Liver (tissue), 9 donors: Measurements from ENCODE around the gene PSD4. TPM values are rescaled to one million over a fixed set of nuclear protein-coding genes. Genes with fewer than 3 reads are reported as not detected.
A peak's percentile ranks its signal among the peaks of the same experiment; 100 is the strongest.

Experiments used
- DNase-seq: peaks from one replicate; pipeline ENCODE4 v3.0.0-alpha.2; 2017; ENCODE audit warnings: low spot score
- H3K27ac ChIP-seq, 2 donors: one replicate each; pipeline ENCODE4 v1.7.0; 2013; ENCODE audit warnings: inconsistent platforms in 2 of 2, low read length in 2 of 2, control low read depth in 1 of 2, low read depth in 1 of 2, mild to moderate bottlenecking in 1 of 2
- H3K27me3 ChIP-seq, 4 donors: one replicate each; pipeline versions ENCODE4 v1.6.1 to v1.7.0; 2013; ENCODE audit warnings: low read length in 3 of 4, inconsistent platforms in 1 of 4, mild to moderate bottlenecking in 1 of 4, moderate library complexity in 1 of 4; ENCODE audit not compliant: control insufficient read depth in 4 of 4, insufficient read depth in 4 of 4
- H3K36me3 ChIP-seq, 4 donors: one replicate each; pipeline versions ENCODE4 v1.6.1 to v1.7.0; 2013; ENCODE audit warnings: low read length in 3 of 4, mild to moderate bottlenecking in 3 of 4, low read depth in 1 of 4, moderate library complexity in 1 of 4; ENCODE audit not compliant: control insufficient read depth in 4 of 4, insufficient read depth in 3 of 4
- H3K4me1 ChIP-seq, 4 donors: one replicate each; pipeline versions ENCODE4 v1.6.1 to v1.7.0; 2013; ENCODE audit warnings: low read length in 3 of 4, mild to moderate bottlenecking in 3 of 4, moderate library complexity in 1 of 4; ENCODE audit not compliant: control insufficient read depth in 4 of 4, insufficient read depth in 4 of 4
- H3K4me3 ChIP-seq, 3 donors: one replicate each; pipeline versions ENCODE4 v1.6.1 to v1.7.0; 2013; ENCODE audit warnings: low read length in 3 of 3, control low read depth in 1 of 3, low read depth in 1 of 3, mild to moderate bottlenecking in 1 of 3
- H3K9ac ChIP-seq, 2 donors: one replicate each; pipeline ENCODE4 v1.7.0; 2013; ENCODE audit warnings: low read length in 2 of 2, mild to moderate bottlenecking in 2 of 2, moderate library complexity in 2 of 2, control low read depth in 1 of 2, low read depth in 1 of 2
- H3K9me3 ChIP-seq, 4 donors: one replicate each; pipeline versions ENCODE4 v1.6.1 to v1.7.0; 2013; ENCODE audit warnings: low read length in 3 of 4; ENCODE audit not compliant: control insufficient read depth in 4 of 4
- EGR1 ChIP-seq, 2 donors: IDR thresholded peaks; 2 replicates each; pipeline ENCODE4 v1.6.1; 2016 to 2018; ENCODE audit warnings: antibody characterized with exemption in 2 of 2, low read depth in 2 of 2
- FOXA1 ChIP-seq: IDR thresholded peaks from 2 replicates; pipeline ENCODE4 v1.6.1; 2016; ENCODE audit warnings: antibody characterized with exemption
- FOXA2 ChIP-seq: IDR thresholded peaks from 2 replicates; pipeline ENCODE4 v1.6.1; 2016; ENCODE audit warnings: antibody characterized with exemption
- GABPA ChIP-seq, 2 donors: IDR thresholded peaks in 1 of 2; conservative IDR thresholded peaks in 1 of 2; 2 replicates each; pipeline ENCODE4 v1.6.1; 2016; ENCODE audit warnings: antibody characterized with exemption in 2 of 2, mild to moderate bottlenecking in 1 of 2, moderate library complexity in 1 of 2
- HNF4A ChIP-seq, 2 donors: conservative IDR thresholded peaks; 2 replicates each; pipeline ENCODE4 v1.6.1; 2016; ENCODE audit warnings: antibody characterized with exemption in 2 of 2, mild to moderate bottlenecking in 2 of 2
- HNF4G ChIP-seq: IDR thresholded peaks from 2 replicates; pipeline ENCODE4 v1.6.1; 2016; ENCODE audit warnings: antibody characterized with exemption
- JUND ChIP-seq, 2 donors: IDR thresholded peaks; 2 replicates each; pipeline ENCODE4 v1.6.1; 2016; ENCODE audit warnings: antibody characterized with exemption in 2 of 2
- NR2F2 ChIP-seq: IDR thresholded peaks from 2 replicates; pipeline ENCODE4 v1.6.1; 2016; ENCODE audit warnings: antibody characterized with exemption
- RAD21 ChIP-seq, 2 donors: IDR thresholded peaks; 2 replicates each; pipeline ENCODE4 v1.6.1; 2016; ENCODE audit warnings: antibody characterized with exemption in 2 of 2, mild to moderate bottlenecking in 2 of 2
- RXRA ChIP-seq, 2 donors: IDR thresholded peaks; 2 replicates each; pipeline ENCODE4 v1.6.1; 2017 to 2018; ENCODE audit warnings: antibody characterized with exemption in 2 of 2, mild to moderate bottlenecking in 1 of 2
- SP1 ChIP-seq: IDR thresholded peaks from 2 replicates; pipeline ENCODE4 v1.6.1; 2018; ENCODE audit warnings: antibody characterized with exemption, mild to moderate bottlenecking
- TAF1 ChIP-seq: conservative IDR thresholded peaks from 2 replicates; pipeline ENCODE4 v1.6.1; 2016; ENCODE audit warnings: antibody characterized with exemption, mild to moderate bottlenecking
- YY1 ChIP-seq: IDR thresholded peaks from 2 replicates; pipeline ENCODE4 v1.6.1; 2016; ENCODE audit warnings: antibody characterized with exemption, mild to moderate bottlenecking
- WGBS: extraction: QIAGEN DNeasy Blood & Tissue Kit; methylation state at CpG from one replicate; pipeline ENCODE4 v1.1.7; 2013; 5-methylcytosine and 5-hydroxymethylcytosine counted together
- polyA plus RNA-seq, 2 donors: library from polyadenylated mRNA; stranded (reverse) in 1 of 2; unstranded in 1 of 2; fragments of 200-250 nt in 1 of 2; fragments of >200 nt in 1 of 2; fragmentation: Nextera tagmentation in 1 of 2; extraction: Ambion mirVana in 1 of 2; gene quantifications; one replicate each; pipeline versions ENCODE4 v1.2.1 to v1.2.3, GENCODE V29; 2013 to 2015
- total RNA-seq, 2 donors: library from RNA; depleted of rRNA; stranded (reverse); fragments of >200 nt; gene quantifications; one replicate each; pipeline ENCODE4 v1.2.3, GENCODE V29; 2014
- TF ChIP-seq, protein P1 (sequence below): IDR thresholded peaks from 2 replicates; pipeline ENCODE4 v1.6.1; 2016; ENCODE audit warnings: antibody characterized with exemption
- TF ChIP-seq, protein P2 (sequence below): IDR thresholded peaks from 2 replicates; pipeline ENCODE4 v1.6.1; 2016; ENCODE audit warnings: antibody characterized with exemption, mild to moderate bottlenecking
- TF ChIP-seq, protein P3 (sequence below): IDR thresholded peaks from 2 replicates; pipeline ENCODE4 v1.6.1; 2016; ENCODE audit warnings: antibody characterized with exemption
- TF ChIP-seq, protein P4 (sequence below): IDR thresholded peaks from 2 replicates; pipeline ENCODE4 v1.6.1; 2016; ENCODE audit warnings: antibody characterized with exemption
- TF ChIP-seq, protein P5 (sequence below): fragments of 150-350 bp; IDR thresholded peaks from 2 replicates; pipeline ENCODE4 v1.5.1; 2017; ENCODE audit warnings: improper control_type of control experiment, low read depth, low read length; ENCODE audit not compliant: missing input control
- donor health status: healthy.
- donor health status: healthy.
- donor health status: healthy.
- donor health status: healthy.
- donor health status: healthy.

The PSD4 gene
- total and polyA plus RNA-seq, 4 donors, result 16.4 to 83.2 (median 34.4) TPM

DNA sequence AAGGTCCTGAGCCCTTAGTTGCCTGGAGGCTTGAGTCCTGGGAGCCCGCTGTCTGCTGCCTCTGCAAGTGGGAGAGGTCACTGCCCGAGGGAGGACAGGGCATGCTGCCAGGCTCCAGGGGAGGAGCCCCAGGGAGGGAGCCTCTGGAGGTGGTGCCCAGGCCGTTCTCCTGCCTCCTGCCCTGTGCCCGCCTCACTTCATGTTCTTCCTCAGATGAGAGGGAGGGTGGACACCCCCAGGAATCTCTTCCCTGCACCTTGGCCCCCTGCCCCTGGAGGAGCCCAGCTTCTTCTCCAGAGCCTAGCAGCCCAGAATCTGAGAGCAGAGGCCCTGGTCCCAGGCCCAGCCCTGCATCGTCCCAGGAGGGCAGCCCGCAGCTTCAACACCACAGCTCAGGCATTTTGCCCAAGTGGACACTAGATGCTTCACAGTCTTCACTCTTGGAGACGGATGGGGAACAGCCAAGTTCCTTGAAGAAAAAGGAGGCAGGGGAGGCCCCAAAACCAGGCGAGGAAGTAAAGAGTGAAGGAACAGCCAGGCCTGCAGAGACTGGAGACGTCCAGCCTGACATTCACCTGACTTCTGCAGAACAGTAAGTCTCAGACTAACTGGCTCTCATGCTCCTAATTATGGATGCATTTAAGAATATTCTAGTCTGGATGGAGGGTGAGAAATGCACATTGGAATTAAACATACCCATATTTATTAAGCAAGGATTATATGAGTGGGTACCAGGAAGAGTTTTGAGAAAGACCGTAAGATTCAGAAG is 12.1 kb downstream of the PSD4 start:
- Histone ChIP-seq H3K36me3 (peaks cover 0 to 1% (median under 1%) of the 10 kb centered on the region in 4 donors), H3K27ac (peak overlapping the region in 1 of 2 donors; percentile 13), H3K4me3 (no peak overlapping the region), H3K4me1 (peaks cover 14 to 44% (median 28%) of the 10 kb centered on the region in 4 donors), H3K9ac (no peak overlapping the region), H3K9me3 (no peaks in the 10 kb centered on the region), H3K27me3 (no peaks in the 10 kb centered on the region)
- 63% methylated on average over 10 of the region's 10 CpGs for WGBS
- no peak for DNase-seq
- TF ChIP-seq HNF4A (conservative IDR thresholded peaks at IDR 0.05) (peak; percentile 50 to 79), FOXA2 (no peak), EGR1 (IDR thresholded peaks at IDR 0.05; ENCODE audit: low read depth in 2 of 2) (no peak), HNF4G (no peak), NR2F2 (no peak), RAD21 (IDR thresholded peaks at IDR 0.05) (peak; percentile 19 to 58), RXRA (IDR thresholded peaks at IDR 0.05) (peak; percentile 82 to 87), JUND (IDR thresholded peaks at IDR 0.05) (peak in 1 of 2 donors; percentile 24), YY1 (peak; percentile 34), GABPA (IDR thresholded peaks at IDR 0.05 in 1 of 2, conservative IDR thresholded peaks at IDR 0.05 in 1 of 2) (no peak), SP1 (peak; percentile 30), TAF1 (no peak), FOXA1 (no peak)
- TF ChIP-seq, protein P1, sequence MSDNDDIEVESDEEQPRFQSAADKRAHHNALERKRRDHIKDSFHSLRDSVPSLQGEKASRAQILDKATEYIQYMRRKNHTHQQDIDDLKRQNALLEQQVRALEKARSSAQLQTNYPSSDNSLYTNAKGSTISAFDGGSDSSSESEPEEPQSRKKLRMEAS, result peak; percentile 42
- TF ChIP-seq, protein P2, sequence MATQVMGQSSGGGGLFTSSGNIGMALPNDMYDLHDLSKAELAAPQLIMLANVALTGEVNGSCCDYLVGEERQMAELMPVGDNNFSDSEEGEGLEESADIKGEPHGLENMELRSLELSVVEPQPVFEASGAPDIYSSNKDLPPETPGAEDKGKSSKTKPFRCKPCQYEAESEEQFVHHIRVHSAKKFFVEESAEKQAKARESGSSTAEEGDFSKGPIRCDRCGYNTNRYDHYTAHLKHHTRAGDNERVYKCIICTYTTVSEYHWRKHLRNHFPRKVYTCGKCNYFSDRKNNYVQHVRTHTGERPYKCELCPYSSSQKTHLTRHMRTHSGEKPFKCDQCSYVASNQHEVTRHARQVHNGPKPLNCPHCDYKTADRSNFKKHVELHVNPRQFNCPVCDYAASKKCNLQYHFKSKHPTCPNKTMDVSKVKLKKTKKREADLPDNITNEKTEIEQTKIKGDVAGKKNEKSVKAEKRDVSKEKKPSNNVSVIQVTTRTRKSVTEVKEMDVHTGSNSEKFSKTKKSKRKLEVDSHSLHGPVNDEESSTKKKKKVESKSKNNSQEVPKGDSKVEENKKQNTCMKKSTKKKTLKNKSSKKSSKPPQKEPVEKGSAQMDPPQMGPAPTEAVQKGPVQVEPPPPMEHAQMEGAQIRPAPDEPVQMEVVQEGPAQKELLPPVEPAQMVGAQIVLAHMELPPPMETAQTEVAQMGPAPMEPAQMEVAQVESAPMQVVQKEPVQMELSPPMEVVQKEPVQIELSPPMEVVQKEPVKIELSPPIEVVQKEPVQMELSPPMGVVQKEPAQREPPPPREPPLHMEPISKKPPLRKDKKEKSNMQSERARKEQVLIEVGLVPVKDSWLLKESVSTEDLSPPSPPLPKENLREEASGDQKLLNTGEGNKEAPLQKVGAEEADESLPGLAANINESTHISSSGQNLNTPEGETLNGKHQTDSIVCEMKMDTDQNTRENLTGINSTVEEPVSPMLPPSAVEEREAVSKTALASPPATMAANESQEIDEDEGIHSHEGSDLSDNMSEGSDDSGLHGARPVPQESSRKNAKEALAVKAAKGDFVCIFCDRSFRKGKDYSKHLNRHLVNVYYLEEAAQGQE, result no peak
- TF ChIP-seq, protein P3, sequence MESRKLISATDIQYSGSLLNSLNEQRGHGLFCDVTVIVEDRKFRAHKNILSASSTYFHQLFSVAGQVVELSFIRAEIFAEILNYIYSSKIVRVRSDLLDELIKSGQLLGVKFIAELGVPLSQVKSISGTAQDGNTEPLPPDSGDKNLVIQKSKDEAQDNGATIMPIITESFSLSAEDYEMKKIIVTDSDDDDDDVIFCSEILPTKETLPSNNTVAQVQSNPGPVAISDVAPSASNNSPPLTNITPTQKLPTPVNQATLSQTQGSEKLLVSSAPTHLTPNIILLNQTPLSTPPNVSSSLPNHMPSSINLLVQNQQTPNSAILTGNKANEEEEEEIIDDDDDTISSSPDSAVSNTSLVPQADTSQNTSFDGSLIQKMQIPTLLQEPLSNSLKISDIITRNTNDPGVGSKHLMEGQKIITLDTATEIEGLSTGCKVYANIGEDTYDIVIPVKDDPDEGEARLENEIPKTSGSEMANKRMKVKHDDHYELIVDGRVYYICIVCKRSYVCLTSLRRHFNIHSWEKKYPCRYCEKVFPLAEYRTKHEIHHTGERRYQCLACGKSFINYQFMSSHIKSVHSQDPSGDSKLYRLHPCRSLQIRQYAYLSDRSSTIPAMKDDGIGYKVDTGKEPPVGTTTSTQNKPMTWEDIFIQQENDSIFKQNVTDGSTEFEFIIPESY, result no peak
- TF ChIP-seq, protein P4, sequence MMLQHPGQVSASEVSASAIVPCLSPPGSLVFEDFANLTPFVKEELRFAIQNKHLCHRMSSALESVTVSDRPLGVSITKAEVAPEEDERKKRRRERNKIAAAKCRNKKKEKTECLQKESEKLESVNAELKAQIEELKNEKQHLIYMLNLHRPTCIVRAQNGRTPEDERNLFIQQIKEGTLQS, result no peak
- TF ChIP-seq, protein P5, sequence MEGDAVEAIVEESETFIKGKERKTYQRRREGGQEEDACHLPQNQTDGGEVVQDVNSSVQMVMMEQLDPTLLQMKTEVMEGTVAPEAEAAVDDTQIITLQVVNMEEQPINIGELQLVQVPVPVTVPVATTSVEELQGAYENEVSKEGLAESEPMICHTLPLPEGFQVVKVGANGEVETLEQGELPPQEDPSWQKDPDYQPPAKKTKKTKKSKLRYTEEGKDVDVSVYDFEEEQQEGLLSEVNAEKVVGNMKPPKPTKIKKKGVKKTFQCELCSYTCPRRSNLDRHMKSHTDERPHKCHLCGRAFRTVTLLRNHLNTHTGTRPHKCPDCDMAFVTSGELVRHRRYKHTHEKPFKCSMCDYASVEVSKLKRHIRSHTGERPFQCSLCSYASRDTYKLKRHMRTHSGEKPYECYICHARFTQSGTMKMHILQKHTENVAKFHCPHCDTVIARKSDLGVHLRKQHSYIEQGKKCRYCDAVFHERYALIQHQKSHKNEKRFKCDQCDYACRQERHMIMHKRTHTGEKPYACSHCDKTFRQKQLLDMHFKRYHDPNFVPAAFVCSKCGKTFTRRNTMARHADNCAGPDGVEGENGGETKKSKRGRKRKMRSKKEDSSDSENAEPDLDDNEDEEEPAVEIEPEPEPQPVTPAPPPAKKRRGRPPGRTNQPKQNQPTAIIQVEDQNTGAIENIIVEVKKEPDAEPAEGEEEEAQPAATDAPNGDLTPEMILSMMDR, result no peak
